ENCODE results near the gene KRTAP5-9. TPM values are rescaled to one million over a fixed set of nuclear protein-coding genes. Genes with fewer than 3 reads are reported as not detected.
"Not testable (repeated sequence)": the region's sequence is repeated elsewhere in the genome, so short reads cannot be mapped to it uniquely, and the experiment has no call there.

The KRTAP5-9 gene
- total RNA-seq, 1 donor from 2014 or later: not detected

DNA sequence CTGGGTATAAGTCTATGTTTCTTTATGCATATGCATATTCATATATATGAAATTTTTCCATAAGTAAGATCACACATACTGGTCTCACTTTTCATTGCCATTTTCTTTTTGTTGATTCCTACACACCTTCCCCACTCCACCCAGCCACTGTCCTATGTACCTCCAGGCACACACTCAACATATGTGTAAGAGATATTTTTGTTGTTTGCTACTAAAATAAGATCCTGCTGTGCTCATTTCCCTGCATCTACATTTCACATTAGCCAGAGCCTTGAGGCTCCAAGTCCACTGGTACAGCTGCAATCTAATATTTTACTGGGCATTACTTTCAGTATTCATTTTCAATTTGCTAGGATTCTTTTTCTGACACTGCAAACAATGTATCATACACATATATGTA lies 9.0 kb downstream of the KRTAP5-9 start:
- no peak for FAIRE-seq
- DNase-seq (ENCODE audit: low spot score in 2 of 2): no peak

GRCh38 chr11:71558996-71559395 lies 10.8 kb downstream of the KRTAP5-9 start:
- no peak for FAIRE-seq
- DNase-seq (ENCODE audit: low spot score in 2 of 2): no peak

DNA sequence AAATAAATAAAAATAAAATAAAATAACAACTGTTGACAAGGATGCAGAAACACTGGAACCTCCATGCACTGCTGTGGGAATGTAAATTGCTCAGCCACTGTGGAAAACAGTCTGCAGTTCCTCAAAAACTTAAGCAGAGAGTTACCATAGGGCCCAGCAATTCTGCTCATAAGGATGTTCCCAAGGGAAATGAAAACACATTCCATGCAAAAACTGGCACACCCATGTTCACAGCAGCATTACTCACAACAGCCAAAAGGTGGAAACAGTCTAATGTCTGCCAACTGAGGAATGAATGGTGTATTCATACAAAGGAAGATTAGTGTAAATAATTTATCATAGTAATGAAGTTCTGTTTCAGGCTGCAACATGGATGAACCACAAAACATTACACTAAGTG lies 13.9 kb downstream of the KRTAP5-9 start:
- no peak for FAIRE-seq
- DNase-seq (ENCODE audit: low spot score in 2 of 2): no peak

DNA sequence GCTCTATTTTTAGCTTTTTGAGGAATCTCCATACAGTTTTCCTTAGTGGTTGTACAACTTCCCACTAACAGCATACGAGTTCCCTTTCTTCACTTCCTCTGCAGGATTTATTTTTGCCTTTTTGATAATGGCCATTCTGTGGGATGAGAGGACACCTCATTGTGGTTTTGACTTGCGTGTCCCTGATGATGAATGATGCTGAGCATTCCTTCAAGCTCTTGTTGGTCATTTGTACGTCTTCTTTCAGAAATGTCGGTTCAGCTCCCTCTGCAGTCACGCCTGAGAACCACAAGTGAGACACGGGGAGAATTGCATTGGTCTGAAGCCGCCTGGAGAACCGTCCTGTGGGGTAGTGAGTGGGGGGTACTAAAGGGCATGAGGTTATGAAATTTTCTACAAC lies 15.2 kb downstream of the KRTAP5-9 start:
- peak in 1 of 2 donors; percentile 44 for DNase-seq (ENCODE audit: low spot score in 2 of 2)
- no peak for FAIRE-seq

DNA sequence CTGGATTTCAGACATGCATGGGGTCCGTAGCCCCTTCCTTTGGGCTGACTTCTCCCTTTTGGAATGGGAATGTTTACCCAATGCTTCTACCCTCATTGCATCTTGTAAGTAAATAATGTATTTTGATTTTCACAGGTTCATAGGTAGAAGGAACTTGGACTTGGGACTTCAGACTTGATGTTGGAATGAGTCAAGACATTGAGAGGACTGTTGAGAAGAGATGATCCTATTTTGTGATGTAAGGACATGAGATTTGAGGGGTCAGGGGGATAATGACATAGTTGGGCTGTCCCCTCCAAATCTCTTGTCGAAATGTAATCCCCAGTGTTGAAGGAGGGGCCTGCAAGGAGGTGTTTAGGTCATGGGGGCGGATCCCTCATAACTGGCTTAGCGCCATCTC lies 16.2 kb downstream of the KRTAP5-9 start:
- FAIRE-seq (no peak), DNase-seq (ENCODE audit: low spot score in 2 of 2) (no peak)

DNA sequence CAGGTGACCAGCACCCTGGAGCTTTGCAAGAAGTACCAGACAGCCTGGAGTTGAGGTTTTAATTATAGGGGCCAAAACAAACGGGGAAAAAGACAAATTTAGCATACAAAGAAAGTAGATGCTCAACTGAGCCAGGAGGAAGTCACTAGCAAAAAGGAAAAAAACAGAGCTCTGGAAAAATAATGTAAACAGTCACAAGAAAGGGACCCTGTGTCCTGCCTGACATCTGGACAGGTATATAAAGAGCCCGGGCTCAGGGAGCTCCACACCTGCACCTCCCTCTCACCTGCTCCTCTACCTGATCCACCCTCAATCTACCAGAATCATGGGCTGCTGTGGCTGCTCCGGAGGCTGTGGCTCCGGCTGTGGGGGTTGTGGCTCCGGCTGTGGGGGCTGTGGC lies 17.0 kb downstream of the KRTAP5-9 start, which contains the start of gene KRTAP5-10:
TSS of gene KRTAP5-10 (plus strand) at position 301 of the 400 bp plus-strand sequence. CDS start at position 326, 25 bp downstream.
- DNase-seq (ENCODE audit: low spot score in 2 of 2) (no peak), FAIRE-seq (no peak)

- DNase-seq (ENCODE audit: low spot score in 2 of 2): no peak
- FAIRE-seq: no peak
These were observed 17.9 kb downstream of the KRTAP5-9 start for GRCh38 chr11:71566081-71566620.

GRCh38 chr11:71566626-71567599 lies 18.7 kb downstream of the KRTAP5-9 start:
- FAIRE-seq; DNase-seq (ENCODE audit: low spot score in 2 of 2): not testable (repeated sequence)

- FAIRE-seq; DNase-seq (ENCODE audit: low spot score in 2 of 2): not testable (repeated sequence)
These were observed 19.4 kb downstream of the KRTAP5-9 start for GRCh38 chr11:71567633-71568032.

- FAIRE-seq (no peak), DNase-seq (ENCODE audit: low spot score in 2 of 2) (no peak)
These were observed 20.6 kb downstream of the KRTAP5-9 start for GRCh38 chr11:71568704-71569349.

GRCh38 chr11:71571101-71571850 lies 23.1 kb downstream of the KRTAP5-9 start:
- not testable (repeated sequence) for DNase-seq (ENCODE audit: low spot score in 2 of 2); FAIRE-seq

DNA sequence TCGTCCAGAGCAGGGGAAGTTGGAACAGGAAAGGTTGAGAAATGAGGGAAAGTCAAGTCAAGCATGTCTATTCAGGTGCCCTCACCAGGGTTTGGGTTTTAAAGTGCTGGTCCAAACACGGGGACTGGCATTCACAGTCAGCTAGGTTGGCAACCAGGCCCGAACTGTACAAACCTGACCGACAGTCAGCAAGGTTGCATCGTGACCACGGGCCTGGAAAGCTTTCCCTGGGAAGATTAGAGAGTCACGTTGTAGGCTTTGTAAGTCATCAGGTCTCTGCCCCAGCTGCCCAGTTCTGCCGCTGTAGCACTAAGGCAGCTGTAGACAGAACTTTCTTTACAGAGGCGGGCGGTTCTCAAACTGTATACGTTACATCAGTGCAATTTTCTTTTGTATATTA lies 24.6 kb downstream of the KRTAP5-9 start:
- FAIRE-seq (no peak), DNase-seq (ENCODE audit: low spot score in 2 of 2) (no peak)

DNA sequence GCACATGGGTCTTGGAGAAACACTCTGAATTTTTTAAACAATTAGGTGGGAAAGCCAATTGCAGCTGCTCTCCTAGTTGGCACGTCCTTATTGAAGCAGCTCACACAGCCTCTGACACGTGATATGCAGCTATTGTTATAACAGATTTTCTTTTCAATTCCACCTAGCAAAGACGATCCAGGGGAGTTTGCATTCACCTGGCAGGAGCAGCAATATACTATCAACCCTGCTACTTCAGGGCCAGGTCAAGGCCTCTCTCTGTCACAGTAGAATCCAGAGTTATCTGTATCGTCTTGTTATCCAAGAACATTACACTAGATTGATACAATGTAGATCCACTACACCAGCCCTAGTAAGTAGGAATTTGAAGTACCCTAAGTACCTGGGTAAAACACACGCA lies 26.2 kb downstream of the KRTAP5-9 start:
- FAIRE-seq: no peak
- no peak for DNase-seq (ENCODE audit: low spot score in 2 of 2)

GRCh38 chr11:71575723-71576424 lies 27.7 kb downstream of the KRTAP5-9 start:
- no peak for DNase-seq (ENCODE audit: low spot score in 2 of 2)
- FAIRE-seq: no peak

- not testable (repeated sequence) for FAIRE-seq
These were observed 28.7 kb downstream of the KRTAP5-9 start for GRCh38 chr11:71576688-71577465.

DNA sequence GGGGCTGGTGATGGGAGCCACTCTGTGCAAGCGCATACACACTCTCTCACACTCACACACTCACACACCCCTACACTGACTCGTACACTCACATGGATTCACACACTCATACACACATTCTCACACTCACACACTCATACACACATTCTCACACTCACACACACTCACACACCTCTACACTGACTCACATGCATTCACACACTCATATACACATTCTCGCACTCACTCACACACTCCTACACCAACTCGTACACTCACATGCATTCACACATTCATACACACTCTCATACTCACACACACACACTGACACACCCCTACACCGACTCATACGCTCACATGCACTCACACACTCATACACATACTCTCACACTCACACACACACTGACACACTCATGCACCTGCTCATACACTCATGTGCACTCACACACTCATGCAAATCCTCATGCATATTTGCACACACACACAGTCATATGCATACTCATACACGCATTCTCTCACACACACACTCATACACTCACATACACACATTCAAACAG lies 29.3 kb downstream of the KRTAP5-9 start:
- FAIRE-seq (no peak), DNase-seq (ENCODE audit: low spot score in 2 of 2) (no peak)

More at GRCh38 chr11:71576688-71577465, 28.7 kb downstream of the KRTAP5-9 start:
- not testable (repeated sequence) for DNase-seq (ENCODE audit: low spot score in 2 of 2)

GRCh38 chr11:71579513-71579912 lies 31.3 kb downstream of the KRTAP5-9 start:
- DNase-seq (ENCODE audit: low spot score in 2 of 2); FAIRE-seq: not testable (repeated sequence)

Data from frontal cortex (tissue), 4 donors.